HepG2 (cell line): ENCODE measurements around the gene EIF2S2.

ENCODE experiments used
- FOXP4 ChIP-seq: sonication (generic); formaldehyde crosslinking; IDR thresholded peaks from 2 replicates; pipeline ENCODE4 v1.4.0; 2020; ENCODE audit warnings: missing genetic modification reagents
- KDM2A ChIP-seq: sonication (generic); formaldehyde crosslinking; IDR thresholded peaks from 2 replicates; pipeline ENCODE4 v1.4.0; 2020; ENCODE audit warnings: low read depth, missing genetic modification reagents, borderline replicate concordance
- KLF9 ChIP-seq: IDR thresholded peaks from 2 replicates; pipeline ENCODE4 v1.6.1; 2016; ENCODE audit warnings: low read depth
- MAFG ChIP-seq: sonication (generic); formaldehyde crosslinking; IDR thresholded peaks from 2 replicates; pipeline ENCODE4 v1.5.1; 2020; ENCODE audit warnings: mild to moderate bottlenecking, missing genetic modification reagents
- MEIS1 ChIP-seq: sonication (generic); formaldehyde crosslinking; IDR thresholded peaks from 2 replicates; pipeline ENCODE4 v1.9.0; 2021; ENCODE audit warnings: mild to moderate bottlenecking, missing genetic modification reagents, moderate library complexity, borderline replicate concordance
- NFYB ChIP-seq: sonication (generic); formaldehyde crosslinking; IDR thresholded peaks from 2 replicates; pipeline ENCODE4 v1.4.0; 2020; ENCODE audit warnings: missing genetic modification reagents
- POLR2AphosphoS5 ChIP-seq: IDR thresholded peaks from 2 replicates; pipeline ENCODE4 v1.6.1; 2012; ENCODE audit warnings: low read depth, low read length
- ZMYM3 ChIP-seq: sonication (generic); formaldehyde crosslinking; IDR thresholded peaks from 2 replicates; pipeline ENCODE4 v1.5.1; 2020; ENCODE audit warnings: mild to moderate bottlenecking, missing genetic modification reagents
- ZNF142 ChIP-seq: sonication (generic); formaldehyde crosslinking; IDR thresholded peaks from 2 replicates; pipeline ENCODE4 v1.4.0; 2020; ENCODE audit warnings: missing genetic modification reagents
- ZNF33A ChIP-seq: sonication (generic); formaldehyde crosslinking; IDR thresholded peaks from 2 replicates; pipeline ENCODE4 v1.5.1; 2020; ENCODE audit warnings: missing genetic modification reagents, mild to moderate bottlenecking, moderate library complexity, borderline replicate concordance
- ZNF430 ChIP-seq: sonication (generic); formaldehyde crosslinking; IDR thresholded peaks from 2 replicates; pipeline ENCODE4 v1.9.0; 2021; ENCODE audit warnings: mild to moderate bottlenecking, missing genetic modification reagents
- ZNF431 ChIP-seq: sonication (generic); formaldehyde crosslinking; IDR thresholded peaks from 2 replicates; pipeline ENCODE4 v1.9.0; 2022; ENCODE audit warnings: missing genetic modification reagents, low read depth, mild to moderate bottlenecking, borderline replicate concordance
- TF ChIP-seq, protein P1 (sequence below): sonication (generic); formaldehyde crosslinking; IDR thresholded peaks from 2 replicates; pipeline ENCODE4 v1.9.0; 2021; ENCODE audit warnings: missing genetic modification reagents, borderline replicate concordance

GRCh38 chr20:34047917-34048316 lies 64.1 kb downstream of the EIF2S2 start:
- TF ChIP-seq ZNF431 (CRISPR knock-in tag) (no peak), MEIS1 (CRISPR knock-in tag) (no peak), KDM2A (CRISPR knock-in tag) (no peak), POLR2AphosphoS5 (no peak), ZNF33A (no peak), ZMYM3 (CRISPR knock-in tag) (no peak), KLF9 (CRISPR knock-in tag) (no peak), NFYB (CRISPR knock-in tag) (no peak), FOXP4 (no peak), MAFG (CRISPR knock-in tag) (no peak), ZNF430 (CRISPR knock-in tag) (no peak), ZNF142 (CRISPR knock-in tag) (no peak)
- TF ChIP-seq, protein P1, sequence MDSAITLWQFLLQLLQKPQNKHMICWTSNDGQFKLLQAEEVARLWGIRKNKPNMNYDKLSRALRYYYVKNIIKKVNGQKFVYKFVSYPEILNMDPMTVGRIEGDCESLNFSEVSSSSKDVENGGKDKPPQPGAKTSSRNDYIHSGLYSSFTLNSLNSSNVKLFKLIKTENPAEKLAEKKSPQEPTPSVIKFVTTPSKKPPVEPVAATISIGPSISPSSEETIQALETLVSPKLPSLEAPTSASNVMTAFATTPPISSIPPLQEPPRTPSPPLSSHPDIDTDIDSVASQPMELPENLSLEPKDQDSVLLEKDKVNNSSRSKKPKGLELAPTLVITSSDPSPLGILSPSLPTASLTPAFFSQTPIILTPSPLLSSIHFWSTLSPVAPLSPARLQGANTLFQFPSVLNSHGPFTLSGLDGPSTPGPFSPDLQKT (CRISPR knock-in tag) = no peak
